22Rv1 (cell line): ENCODE data around the gene MYOD1.

Experiments
- H3K27ac ChIP-seq: fragments of 450-650 bp; 2 replicates; pipeline ENCODE4 v1.5.1; 2017
- ZFX ChIP-seq: fragments of 450-650 bp; IDR thresholded peaks from 2 replicates; pipeline ENCODE4 v1.6.1; 2017; ENCODE audit warnings: antibody characterized with exemption, borderline replicate concordance
- TF ChIP-seq, protein P1 (sequence below): fragments of 450-650 bp; IDR thresholded peaks from 2 replicates; pipeline ENCODE4 v1.5.1; 2017; ENCODE audit warnings: mild to moderate bottlenecking

The MYOD1 gene

DNA sequence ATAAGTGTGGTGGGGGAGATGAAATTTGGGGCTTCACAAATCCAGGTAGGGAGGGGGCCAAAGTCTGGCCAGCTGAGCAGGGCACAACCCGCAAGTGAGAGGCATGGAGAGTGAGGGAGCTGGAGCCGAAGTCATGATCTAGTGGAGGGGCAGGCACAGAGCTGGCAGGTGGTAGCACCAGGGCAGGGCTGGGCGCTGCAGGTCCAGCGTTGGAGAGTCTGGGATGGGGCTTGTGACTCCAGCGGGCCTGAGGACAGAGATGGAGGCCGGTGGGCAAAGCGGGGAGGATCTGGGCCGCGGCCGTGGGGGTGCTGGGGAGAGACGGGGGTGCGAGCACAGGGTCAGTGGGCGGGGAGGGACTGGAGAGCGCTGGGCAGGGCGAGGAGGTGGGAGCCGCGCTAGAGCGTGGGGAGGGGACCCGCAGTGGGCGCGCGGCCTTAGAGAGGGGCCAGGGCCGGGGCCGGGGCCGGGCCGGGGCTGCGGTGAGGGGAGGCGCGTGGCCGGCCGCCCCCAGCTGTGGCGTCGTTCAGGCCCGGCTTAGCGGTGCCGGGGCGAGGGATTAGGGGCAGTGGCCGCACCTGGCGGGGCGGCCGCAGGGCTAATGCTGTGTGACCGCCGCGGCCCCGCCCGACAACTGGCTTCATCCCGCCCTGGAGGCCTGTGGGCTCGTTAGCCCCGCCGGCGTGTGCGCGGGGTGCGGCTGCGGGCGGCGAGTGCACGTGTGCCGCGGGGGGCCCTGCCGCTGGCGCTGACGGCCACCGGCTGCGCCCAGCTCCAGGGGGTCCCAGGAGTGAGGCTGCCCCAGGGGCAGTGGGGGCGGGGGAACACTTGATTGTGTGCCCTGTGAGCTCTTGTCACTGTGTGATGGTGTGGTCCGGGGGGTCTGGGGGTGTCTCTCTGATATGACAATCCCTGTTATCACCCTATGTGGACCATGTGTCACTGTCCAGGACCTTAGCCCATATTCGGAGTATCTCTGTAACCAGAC, 23.6 kb upstream of the MYOD1 start:
- H3K27ac ChIP-seq: no peak overlapping the region

DNA sequence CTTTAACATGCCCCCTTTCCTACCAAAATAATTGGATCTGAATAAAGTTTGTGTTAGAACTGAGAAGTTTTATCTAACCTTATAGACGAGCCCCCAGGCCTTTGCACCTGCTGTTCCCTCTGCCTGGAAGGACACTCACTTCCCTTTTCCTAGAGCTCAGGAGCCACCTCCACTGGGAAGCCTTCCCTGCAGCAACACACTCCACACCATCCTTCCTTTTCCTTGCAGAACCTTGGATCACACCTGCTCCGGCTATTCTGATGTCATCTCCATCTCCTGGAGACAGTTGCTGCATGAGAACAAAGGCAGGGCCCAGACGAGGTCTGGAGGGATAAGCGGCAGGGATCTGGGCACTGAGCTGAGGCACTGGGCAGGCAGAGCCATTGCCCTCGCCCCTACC, 22.6 kb upstream of the MYOD1 start:
- no peak overlapping the region for H3K27ac ChIP-seq
- TF ChIP-seq, protein P1, sequence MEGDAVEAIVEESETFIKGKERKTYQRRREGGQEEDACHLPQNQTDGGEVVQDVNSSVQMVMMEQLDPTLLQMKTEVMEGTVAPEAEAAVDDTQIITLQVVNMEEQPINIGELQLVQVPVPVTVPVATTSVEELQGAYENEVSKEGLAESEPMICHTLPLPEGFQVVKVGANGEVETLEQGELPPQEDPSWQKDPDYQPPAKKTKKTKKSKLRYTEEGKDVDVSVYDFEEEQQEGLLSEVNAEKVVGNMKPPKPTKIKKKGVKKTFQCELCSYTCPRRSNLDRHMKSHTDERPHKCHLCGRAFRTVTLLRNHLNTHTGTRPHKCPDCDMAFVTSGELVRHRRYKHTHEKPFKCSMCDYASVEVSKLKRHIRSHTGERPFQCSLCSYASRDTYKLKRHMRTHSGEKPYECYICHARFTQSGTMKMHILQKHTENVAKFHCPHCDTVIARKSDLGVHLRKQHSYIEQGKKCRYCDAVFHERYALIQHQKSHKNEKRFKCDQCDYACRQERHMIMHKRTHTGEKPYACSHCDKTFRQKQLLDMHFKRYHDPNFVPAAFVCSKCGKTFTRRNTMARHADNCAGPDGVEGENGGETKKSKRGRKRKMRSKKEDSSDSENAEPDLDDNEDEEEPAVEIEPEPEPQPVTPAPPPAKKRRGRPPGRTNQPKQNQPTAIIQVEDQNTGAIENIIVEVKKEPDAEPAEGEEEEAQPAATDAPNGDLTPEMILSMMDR: no peak
- TF ChIP-seq ZFX: no peak

More for the DNA sequence above, 23.6 kb upstream of the MYOD1 start:
- TF ChIP-seq, protein P1: no peak
- TF ChIP-seq ZFX: no peak

DNA sequence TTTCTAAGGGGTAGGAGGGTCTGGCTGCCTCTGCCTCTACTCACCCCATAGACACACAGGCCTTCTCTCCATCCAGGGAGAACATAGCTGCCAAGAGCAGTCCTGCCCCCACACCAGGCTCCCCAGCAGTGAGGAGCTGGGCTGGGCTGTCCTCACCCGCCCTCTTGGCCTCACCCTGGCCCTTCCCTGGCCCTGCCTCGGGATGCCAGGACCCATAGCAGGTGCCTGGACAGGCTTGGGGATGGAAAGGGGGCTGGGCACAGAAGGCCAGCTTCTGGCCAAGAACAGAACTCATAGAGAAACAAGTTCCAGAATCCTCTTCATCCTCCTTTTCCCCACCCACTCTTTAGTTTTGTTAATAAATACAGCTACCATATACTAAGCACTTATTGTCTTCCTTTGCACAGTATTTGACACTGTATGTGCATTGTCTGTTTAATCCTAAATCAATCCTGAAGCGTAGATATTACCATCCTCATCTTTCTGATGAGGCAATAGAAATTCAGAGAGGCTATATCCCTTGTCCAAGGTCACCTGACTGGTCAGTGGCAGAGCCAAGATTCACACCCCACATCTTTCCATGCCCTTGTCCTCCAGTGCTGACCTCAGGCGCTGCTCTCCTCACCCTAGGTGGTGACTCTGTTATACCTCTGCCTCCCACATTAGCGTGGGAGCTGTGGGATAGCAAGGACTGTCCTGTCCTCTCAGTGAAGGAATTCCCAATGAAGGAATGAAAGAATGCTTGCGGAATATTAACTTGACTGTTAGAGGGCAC, 22.0 kb upstream of the MYOD1 start:
- TF ChIP-seq, protein P1: no peak
- no peak for TF ChIP-seq ZFX
- no peak overlapping the region for H3K27ac ChIP-seq

DNA sequence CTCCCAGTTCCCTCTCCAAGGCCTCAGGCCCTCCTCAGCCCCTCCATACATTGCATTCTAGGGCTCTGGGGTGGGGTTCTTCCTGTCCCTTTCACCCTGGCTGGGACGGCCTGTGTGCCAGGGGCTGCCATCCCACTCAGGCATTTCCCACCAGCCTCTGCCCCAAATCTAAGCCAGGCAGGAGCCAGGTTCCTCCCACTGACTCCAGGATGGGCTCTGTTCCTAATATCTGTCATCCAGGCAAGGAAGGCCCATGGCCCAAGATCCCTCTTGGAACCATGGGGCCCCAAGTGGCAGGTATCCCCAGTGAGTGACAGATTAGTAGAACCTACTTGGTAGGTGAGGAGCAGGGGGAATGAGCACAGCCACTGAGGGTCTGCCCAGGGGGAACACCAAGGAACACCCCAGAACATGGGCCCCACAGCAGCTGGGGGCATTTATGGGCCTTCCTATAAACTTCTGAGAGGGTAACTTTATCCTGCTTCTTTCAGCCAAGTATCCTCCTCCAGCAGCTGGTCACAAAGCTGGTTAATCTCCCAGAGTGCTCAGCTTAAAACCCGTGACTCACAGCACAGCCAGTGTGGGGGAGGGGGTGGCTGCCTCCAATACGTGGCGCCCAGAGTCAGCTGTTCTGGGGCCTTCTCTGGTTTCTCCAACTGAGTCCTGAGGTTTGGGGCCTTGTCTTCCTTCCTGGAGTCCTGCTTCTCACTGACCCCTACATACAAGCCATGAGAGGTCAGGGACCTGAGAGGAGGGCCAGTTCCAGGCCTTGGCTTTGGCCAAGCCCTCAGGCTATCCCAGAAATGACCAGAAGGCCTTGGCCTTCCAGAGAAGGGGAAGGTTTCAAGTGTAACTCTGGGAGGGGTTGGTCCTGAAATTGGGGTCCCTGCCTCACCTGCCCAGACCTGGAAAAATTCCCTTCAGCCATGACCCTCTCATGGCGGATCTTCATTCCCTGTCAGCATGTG, 19.9 kb upstream of the MYOD1 start:
- TF ChIP-seq, protein P1: no peak
- TF ChIP-seq ZFX: no peak
- H3K27ac ChIP-seq: no peak overlapping the region

DNA sequence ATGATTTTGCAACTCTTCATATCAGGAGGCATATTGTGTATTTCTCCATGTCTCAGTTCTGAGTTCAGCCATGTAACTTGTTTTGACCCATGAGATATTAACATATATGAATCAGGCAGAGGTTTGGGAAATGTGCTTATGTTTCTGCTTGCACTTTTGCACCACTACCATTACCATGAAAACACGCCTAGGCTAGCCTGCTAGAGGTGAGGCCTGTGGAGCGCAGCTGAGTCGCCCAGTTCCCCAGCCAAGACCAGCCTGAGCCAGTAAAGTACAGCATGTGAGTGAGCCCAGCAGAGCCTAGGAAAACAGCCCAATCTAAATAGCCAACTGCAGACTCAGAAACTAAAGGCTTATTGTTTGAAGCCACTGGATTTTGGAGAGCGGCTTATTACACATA, 18.4 kb upstream of the MYOD1 start:
- H3K27ac ChIP-seq: no peak overlapping the region
- TF ChIP-seq, protein P1: no peak
- no peak for TF ChIP-seq ZFX

DNA sequence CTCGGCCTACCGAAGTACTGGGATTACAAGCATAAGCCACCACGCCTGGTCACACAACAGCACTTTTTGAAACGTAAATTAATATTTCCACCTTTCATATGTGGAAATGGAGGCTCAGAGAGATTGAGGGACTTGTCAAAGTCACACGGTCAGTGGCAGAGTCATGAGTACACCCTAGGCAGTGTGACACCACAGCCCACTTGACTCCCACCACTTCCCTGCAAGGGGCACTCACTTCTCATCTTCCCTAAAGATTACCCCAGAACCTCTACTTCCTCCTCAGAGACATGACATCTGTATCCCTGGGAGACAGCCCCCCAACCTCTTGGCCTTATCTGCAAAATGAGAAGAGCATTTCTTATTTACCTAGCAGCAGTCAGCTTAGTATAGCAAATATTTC, 16.5 kb upstream of the MYOD1 start:
- H3K27ac ChIP-seq: no peak overlapping the region
- no peak for TF ChIP-seq ZFX
- TF ChIP-seq, protein P1: no peak
